Stimulated activated CD4-positive, alpha-beta T cell treated with anti-CD3 and anti-CD28 coated beads, Interleukin-15, amount 100 ng/mL, for 1 hour (primary cell): ENCODE measurements around the gene CAMP.

ENCODE experiments used
- DNase-seq, 2 donors: peaks; one replicate each; pipeline ENCODE4 v3.0.0-alpha.2; 2020; ENCODE audit warnings: low read depth in 1 of 2, low spot score in 1 of 2

Gene CAMP

GRCh38 chr3:48214225-48214624 lies 9.1 kb upstream of the CAMP start:
- no peak for DNase-seq

GRCh38 chr3:48215019-48215418 lies 8.3 kb upstream of the CAMP start:
- no peak for DNase-seq

GRCh38 chr3:48215466-48215865 lies 7.8 kb upstream of the CAMP start:
- DNase-seq = no peak

GRCh38 chr3:48215876-48216275 lies 7.4 kb upstream of the CAMP start:
- DNase-seq = no peak

- DNase-seq = no peak
These were observed 5.8 kb upstream of the CAMP start for GRCh38 chr3:48217449-48217848.

GRCh38 chr3:48218537-48218936 lies 4.8 kb upstream of the CAMP start:
- DNase-seq = no peak

- DNase-seq = no peak
These were observed 3.8 kb upstream of the CAMP start for GRCh38 chr3:48219543-48219942.

- DNase-seq = no peak
These were observed 2.5 kb upstream of the CAMP start for GRCh38 chr3:48220746-48221145.

GRCh38 chr3:48225587-48225986 lies 2.3 kb downstream of the CAMP start:
- no peak for DNase-seq

- DNase-seq = no peak
These were observed 3.6 kb downstream of the CAMP start for GRCh38 chr3:48226939-48227338.

GRCh38 chr3:48232232-48232631 lies 8.9 kb downstream of the CAMP start:
- DNase-seq = no peak

- peak in 1 of 2 donors; percentile 34 for DNase-seq
These were observed 9.4 kb downstream of the CAMP start for GRCh38 chr3:48232734-48233133.

GRCh38 chr3:48233542-48233941 lies 10.2 kb downstream of the CAMP start:
- no peak for DNase-seq

GRCh38 chr3:48236531-48236930 lies 13.2 kb downstream of the CAMP start:
- DNase-seq = no peak

GRCh38 chr3:48238531-48239085 lies 15.3 kb downstream of the CAMP start:
- no peak for DNase-seq

- DNase-seq = no peak
These were observed 17.0 kb downstream of the CAMP start for GRCh38 chr3:48240000-48240963.

- no peak for DNase-seq
These were observed 18.6 kb downstream of the CAMP start for GRCh38 chr3:48241796-48242455.

- DNase-seq = no peak
These were observed 20.6 kb downstream of the CAMP start for GRCh38 chr3:48243886-48244285.

GRCh38 chr3:48244461-48244860 lies 21.2 kb downstream of the CAMP start:
- no peak for DNase-seq

GRCh38 chr3:48245136-48245535 lies 21.8 kb downstream of the CAMP start:
- DNase-seq = no peak

- DNase-seq = no peak
These were observed 24.1 kb downstream of the CAMP start for GRCh38 chr3:48247401-48247811.
